ENCODE data around the gene HOXC4.

DNA sequence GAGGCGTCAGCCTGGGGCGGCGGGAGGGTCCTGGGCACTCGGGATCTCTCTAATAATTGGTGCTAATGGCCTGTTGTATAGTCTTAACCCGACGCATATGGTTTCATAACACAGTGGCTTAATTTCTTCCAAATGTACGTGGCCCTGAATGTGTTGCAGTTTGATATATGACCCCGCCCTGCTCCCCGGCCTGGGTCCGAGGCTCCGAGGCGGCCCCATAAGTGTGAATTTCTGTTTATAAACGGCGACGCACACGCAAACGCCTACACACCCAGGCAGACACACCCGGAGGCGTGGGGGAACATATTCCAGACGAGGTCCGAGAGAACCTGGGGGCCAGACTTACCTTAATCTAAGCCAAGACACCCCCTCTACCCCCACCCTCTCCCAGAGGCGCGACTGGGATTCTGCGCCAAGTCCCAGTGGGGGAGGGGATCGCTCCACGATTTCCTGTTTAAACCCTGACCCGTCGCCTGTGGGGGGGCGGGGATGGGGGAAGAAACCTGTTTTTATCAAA lies 35.1 kb upstream of the HOXC4 start:
- TF ChIP-seq CTCF (IDR thresholded peaks at IDR 0.05) = no peak
- no peak for TF ChIP-seq POLR2A (IDR thresholded peaks at IDR 0.05)
